Mucosa of stomach (tissue), 1 donor: ENCODE results near the gene SLC50A1.
A peak's percentile ranks its signal among the peaks of the same experiment; 100 is the strongest.

Source experiments
- H3K27me3 ChIP-seq: one replicate; pipeline ENCODE4 v1.7.0; 2013; ENCODE audit warnings: mild to moderate bottlenecking, low read length; ENCODE audit not compliant: control insufficient read depth, insufficient read depth
- H3K36me3 ChIP-seq: one replicate; pipeline ENCODE4 v1.7.0; 2013; ENCODE audit warnings: low read length; ENCODE audit not compliant: control insufficient read depth, insufficient read depth
- H3K4me1 ChIP-seq: one replicate; pipeline ENCODE4 v1.7.0; 2013; ENCODE audit warnings: mild to moderate bottlenecking, low read length; ENCODE audit not compliant: control insufficient read depth, insufficient read depth
- H3K4me3 ChIP-seq: one replicate; pipeline ENCODE4 v1.7.0; 2013; ENCODE audit warnings: low read length
- H3K9ac ChIP-seq: one replicate; pipeline ENCODE4 v1.7.0; 2013; ENCODE audit warnings: mild to moderate bottlenecking, low read length, moderate library complexity
- H3K9me3 ChIP-seq: one replicate; pipeline ENCODE4 v1.7.0; 2013; ENCODE audit warnings: mild to moderate bottlenecking, low read length, moderate library complexity; ENCODE audit not compliant: control insufficient read depth
- donor health status: Pancreatic carcinoma.

The SLC50A1 gene

GRCh38 chr1:155184835-155185782 lies 49.5 kb downstream of the SLC50A1 start:
- H3K4me3 ChIP-seq: no peak overlapping the region
- H3K36me3 ChIP-seq: peaks cover 28% of the 10 kb centered on the region
- peaks cover 47% of the 10 kb centered on the region for H3K4me1 ChIP-seq
- peak overlapping the region; percentile 88 for H3K9ac ChIP-seq
- H3K9me3 ChIP-seq: no peaks in the 10 kb centered on the region
- no peaks in the 10 kb centered on the region for H3K27me3 ChIP-seq

- Histone ChIP-seq H3K4me3 (peak overlapping the region; percentile 52), H3K36me3 (peaks cover 28% of the 10 kb centered on the region), H3K9ac (peak overlapping the region; percentile 88), H3K27me3 (no peaks in the 10 kb centered on the region), H3K4me1 (peaks cover 47% of the 10 kb centered on the region), H3K9me3 (no peaks in the 10 kb centered on the region)
Measured at GRCh38 chr1:155185783-155186066, 50.1 kb downstream of the SLC50A1 start.

GRCh38 chr1:155186067-155186793 lies 50.6 kb downstream of the SLC50A1 start:
- Histone ChIP-seq H3K4me3 (peak overlapping the region; percentile 52), H3K9ac (peak overlapping the region; percentile 88), H3K36me3 (peaks cover 28% of the 10 kb centered on the region), H3K9me3 (no peaks in the 10 kb centered on the region), H3K27me3 (no peaks in the 10 kb centered on the region), H3K4me1 (peaks cover 46% of the 10 kb centered on the region)

GRCh38 chr1:155186794-155187455 lies 51.3 kb downstream of the SLC50A1 start:
- H3K9ac ChIP-seq: peak overlapping the region; percentile 88
- peaks cover 40% of the 10 kb centered on the region for H3K4me1 ChIP-seq
- no peaks in the 10 kb centered on the region for H3K27me3 ChIP-seq
- peak overlapping the region; percentile 52 for H3K4me3 ChIP-seq
- peaks cover 28% of the 10 kb centered on the region for H3K36me3 ChIP-seq
- no peaks in the 10 kb centered on the region for H3K9me3 ChIP-seq

GRCh38 chr1:155187456-155187891 lies 51.8 kb downstream of the SLC50A1 start:
- H3K9ac ChIP-seq: peak overlapping the region; percentile 88
- H3K9me3 ChIP-seq: no peaks in the 10 kb centered on the region
- peaks cover 36% of the 10 kb centered on the region for H3K4me1 ChIP-seq
- H3K27me3 ChIP-seq: no peaks in the 10 kb centered on the region
- peak overlapping the region; percentile 52 for H3K4me3 ChIP-seq
- peaks cover 28% of the 10 kb centered on the region for H3K36me3 ChIP-seq

- no peaks in the 10 kb centered on the region for H3K9me3 ChIP-seq
- H3K4me3 ChIP-seq: peak overlapping the region; percentile 52
- peak overlapping the region; percentile 88 for H3K9ac ChIP-seq
- no peaks in the 10 kb centered on the region for H3K27me3 ChIP-seq
- peaks cover 39% of the 10 kb centered on the region for H3K4me1 ChIP-seq
- peaks cover 28% of the 10 kb centered on the region for H3K36me3 ChIP-seq
Measured at GRCh38 chr1:155188268-155188667, 52.6 kb downstream of the SLC50A1 start.
